ENCODE data around the gene SYF2. TPM values are rescaled to one million over a fixed set of nuclear protein-coding genes. Genes with fewer than 3 reads are reported as not detected.

SYF2 gene
- total and polyA plus RNA-seq, 2 of the 13 experiments (the other 11 are each of a cell fraction or from before 2014, with no cell fraction given), result 17.8 to 34.1 TPM

DNA sequence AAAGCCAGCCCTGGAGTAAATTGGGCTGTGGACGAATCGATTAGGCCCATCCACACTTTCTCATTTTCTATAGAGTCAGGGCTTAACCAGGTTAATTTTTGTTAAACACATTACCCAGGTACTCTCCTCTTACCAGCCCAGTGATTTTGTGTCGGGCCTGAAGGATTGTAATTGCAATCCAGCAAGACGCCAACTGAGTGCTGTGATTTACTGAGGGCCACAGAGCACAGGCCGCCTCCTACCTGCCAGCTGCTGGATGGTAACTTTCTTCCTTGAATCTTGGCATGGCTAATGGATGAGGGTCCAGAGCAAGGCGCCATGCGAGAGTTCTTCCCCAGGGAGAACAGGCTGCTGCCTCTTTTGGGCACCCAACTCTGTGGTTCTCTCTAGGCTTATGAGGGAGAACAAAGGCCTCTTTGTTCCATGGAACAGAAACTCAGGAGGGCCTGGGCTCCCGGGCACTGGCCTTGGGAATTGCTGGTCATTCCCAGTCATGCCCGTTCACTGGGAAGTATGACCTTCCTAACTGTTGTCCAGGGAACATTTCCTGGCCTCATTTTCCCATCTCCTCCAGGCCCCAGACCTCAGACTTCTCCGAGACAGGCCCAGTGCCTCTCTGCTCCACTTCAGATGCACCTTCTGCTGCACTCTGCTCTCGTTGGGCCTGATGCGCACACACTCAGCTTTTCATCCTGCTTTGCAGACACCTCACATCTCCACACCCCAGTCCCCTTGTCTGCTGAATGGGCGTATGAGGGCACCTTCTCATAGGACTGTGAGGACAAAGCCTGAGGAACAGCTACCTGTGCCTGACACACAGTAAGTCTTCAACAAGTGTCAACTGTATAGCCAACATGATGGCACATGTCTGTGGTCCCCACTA is 57.3 kb downstream of the SYF2 start (continued):
- peak; percentile 60 for TF ChIP-seq KDM2A (CRISPR knock-in tag; IDR thresholded peaks at IDR 0.05; ENCODE audit: borderline replicate concordance, low read depth)
- TF ChIP-seq, protein P1, sequence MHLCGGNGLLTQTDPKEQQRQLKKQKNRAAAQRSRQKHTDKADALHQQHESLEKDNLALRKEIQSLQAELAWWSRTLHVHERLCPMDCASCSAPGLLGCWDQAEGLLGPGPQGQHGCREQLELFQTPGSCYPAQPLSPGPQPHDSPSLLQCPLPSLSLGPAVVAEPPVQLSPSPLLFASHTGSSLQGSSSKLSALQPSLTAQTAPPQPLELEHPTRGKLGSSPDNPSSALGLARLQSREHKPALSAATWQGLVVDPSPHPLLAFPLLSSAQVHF (CRISPR knock-in tag; IDR thresholded peaks at IDR 0.05), result no peak
- TF ChIP-seq, protein P2, sequence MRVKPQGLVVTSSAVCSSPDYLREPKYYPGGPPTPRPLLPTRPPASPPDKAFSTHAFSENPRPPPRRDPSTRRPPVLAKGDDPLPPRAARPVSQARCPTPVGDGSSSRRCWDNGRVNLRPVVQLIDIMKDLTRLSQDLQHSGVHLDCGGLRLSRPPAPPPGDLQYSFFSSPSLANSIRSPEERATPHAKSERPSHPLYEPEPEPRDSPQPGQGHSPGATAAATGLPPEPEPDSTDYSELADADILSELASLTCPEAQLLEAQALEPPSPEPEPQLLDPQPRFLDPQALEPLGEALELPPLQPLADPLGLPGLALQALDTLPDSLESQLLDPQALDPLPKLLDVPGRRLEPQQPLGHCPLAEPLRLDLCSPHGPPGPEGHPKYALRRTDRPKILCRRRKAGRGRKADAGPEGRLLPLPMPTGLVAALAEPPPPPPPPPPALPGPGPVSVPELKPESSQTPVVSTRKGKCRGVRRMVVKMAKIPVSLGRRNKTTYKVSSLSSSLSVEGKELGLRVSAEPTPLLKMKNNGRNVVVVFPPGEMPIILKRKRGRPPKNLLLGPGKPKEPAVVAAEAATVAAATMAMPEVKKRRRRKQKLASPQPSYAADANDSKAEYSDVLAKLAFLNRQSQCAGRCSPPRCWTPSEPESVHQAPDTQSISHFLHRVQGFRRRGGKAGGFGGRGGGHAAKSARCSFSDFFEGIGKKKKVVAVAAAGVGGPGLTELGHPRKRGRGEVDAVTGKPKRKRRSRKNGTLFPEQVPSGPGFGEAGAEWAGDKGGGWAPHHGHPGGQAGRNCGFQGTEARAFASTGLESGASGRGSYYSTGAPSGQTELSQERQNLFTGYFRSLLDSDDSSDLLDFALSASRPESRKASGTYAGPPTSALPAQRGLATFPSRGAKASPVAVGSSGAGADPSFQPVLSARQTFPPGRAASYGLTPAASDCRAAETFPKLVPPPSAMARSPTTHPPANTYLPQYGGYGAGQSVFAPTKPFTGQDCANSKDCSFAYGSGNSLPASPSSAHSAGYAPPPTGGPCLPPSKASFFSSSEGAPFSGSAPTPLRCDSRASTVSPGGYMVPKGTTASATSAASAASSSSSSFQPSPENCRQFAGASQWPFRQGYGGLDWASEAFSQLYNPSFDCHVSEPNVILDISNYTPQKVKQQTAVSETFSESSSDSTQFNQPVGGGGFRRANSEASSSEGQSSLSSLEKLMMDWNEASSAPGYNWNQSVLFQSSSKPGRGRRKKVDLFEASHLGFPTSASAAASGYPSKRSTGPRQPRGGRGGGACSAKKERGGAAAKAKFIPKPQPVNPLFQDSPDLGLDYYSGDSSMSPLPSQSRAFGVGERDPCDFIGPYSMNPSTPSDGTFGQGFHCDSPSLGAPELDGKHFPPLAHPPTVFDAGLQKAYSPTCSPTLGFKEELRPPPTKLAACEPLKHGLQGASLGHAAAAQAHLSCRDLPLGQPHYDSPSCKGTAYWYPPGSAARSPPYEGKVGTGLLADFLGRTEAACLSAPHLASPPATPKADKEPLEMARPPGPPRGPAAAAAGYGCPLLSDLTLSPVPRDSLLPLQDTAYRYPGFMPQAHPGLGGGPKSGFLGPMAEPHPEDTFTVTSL (CRISPR knock-in tag; IDR thresholded peaks at IDR 0.05; ENCODE audit: borderline replicate concordance), result 0 out of 2 replicates have a peak, but pooled peaks have one; percentile 12
- no peak for TF ChIP-seq SATB2 (CRISPR knock-in tag; IDR thresholded peaks at IDR 0.05)
- 0 out of 2 replicates have a peak, but pooled peaks have one; percentile 26 for TF ChIP-seq ZNF333 (CRISPR knock-in tag; IDR thresholded peaks at IDR 0.05; ENCODE audit: borderline replicate concordance)
- TF ChIP-seq GATAD1 (CRISPR knock-in tag; IDR thresholded peaks at IDR 0.05), result 0 out of 2 replicates have a peak, but pooled peaks have one; percentile 31
- TF ChIP-seq, protein P3, sequence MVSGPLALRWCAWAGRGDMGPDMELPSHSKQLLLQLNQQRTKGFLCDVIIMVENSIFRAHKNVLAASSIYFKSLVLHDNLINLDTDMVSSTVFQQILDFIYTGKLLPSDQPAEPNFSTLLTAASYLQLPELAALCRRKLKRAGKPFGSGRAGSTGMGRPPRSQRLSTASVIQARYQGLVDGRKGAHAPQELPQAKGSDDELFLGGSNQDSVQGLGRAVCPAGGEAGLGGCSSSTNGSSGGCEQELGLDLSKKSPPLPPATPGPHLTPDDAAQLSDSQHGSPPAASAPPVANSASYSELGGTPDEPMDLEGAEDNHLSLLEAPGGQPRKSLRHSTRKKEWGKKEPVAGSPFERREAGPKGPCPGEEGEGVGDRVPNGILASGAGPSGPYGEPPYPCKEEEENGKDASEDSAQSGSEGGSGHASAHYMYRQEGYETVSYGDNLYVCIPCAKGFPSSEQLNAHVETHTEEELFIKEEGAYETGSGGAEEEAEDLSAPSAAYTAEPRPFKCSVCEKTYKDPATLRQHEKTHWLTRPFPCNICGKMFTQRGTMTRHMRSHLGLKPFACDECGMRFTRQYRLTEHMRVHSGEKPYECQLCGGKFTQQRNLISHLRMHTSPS (CRISPR knock-in tag; IDR thresholded peaks at IDR 0.05; ENCODE audit: low read depth), result peak; percentile 86
- peak; percentile 57 for TF ChIP-seq HDAC1 (CRISPR knock-in tag; IDR thresholded peaks at IDR 0.05)
- no peak for TF ChIP-seq ZNF430 (CRISPR knock-in tag; IDR thresholded peaks at IDR 0.05)
- no peak for TF ChIP-seq ZNF605 (CRISPR knock-in tag; IDR thresholded peaks at IDR 0.05)
- TF ChIP-seq, protein P4, sequence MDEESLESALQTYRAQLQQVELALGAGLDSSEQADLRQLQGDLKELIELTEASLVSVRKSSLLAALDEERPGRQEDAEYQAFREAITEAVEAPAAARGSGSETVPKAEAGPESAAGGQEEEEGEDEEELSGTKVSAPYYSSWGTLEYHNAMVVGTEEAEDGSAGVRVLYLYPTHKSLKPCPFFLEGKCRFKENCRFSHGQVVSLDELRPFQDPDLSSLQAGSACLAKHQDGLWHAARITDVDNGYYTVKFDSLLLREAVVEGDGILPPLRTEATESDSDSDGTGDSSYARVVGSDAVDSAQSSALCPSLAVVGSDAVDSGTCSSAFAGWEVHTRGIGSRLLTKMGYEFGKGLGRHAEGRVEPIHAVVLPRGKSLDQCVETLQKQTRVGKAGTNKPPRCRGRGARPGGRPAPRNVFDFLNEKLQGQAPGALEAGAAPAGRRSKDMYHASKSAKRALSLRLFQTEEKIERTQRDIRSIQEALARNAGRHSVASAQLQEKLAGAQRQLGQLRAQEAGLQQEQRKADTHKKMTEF (CRISPR knock-in tag; IDR thresholded peaks at IDR 0.05), result 0 out of 2 replicates have a peak, but pooled peaks have one; percentile 25
- peak in 1 of 2 experiments; percentile 16; a peak in 1 of 4 replicates for TF ChIP-seq KLF16 (CRISPR knock-in tag; IDR thresholded peaks at IDR 0.05)
- TF ChIP-seq JUN (CRISPR knock-in tag; IDR thresholded peaks at IDR 0.05), result no peak
- no peak for TF ChIP-seq ZNF720 (CRISPR knock-in tag; IDR thresholded peaks at IDR 0.05)
- TF ChIP-seq, protein P5, sequence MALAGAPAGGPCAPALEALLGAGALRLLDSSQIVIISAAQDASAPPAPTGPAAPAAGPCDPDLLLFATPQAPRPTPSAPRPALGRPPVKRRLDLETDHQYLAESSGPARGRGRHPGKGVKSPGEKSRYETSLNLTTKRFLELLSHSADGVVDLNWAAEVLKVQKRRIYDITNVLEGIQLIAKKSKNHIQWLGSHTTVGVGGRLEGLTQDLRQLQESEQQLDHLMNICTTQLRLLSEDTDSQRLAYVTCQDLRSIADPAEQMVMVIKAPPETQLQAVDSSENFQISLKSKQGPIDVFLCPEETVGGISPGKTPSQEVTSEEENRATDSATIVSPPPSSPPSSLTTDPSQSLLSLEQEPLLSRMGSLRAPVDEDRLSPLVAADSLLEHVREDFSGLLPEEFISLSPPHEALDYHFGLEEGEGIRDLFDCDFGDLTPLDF (CRISPR knock-in tag; IDR thresholded peaks at IDR 0.05), result no peak

Measured in HepG2 (cell line).